Choroid plexus epithelial cell (primary cell): ENCODE data around the gene MYO1D.
A peak's percentile ranks its signal among the peaks of the same experiment; 100 is the strongest.

Experiments used
- DNase-seq: peaks from one replicate; pipeline ENCODE4 v3.0.0-alpha.2; 2010; ENCODE audit warnings: low read depth
- H3K4me3 ChIP-seq: 2 replicates; pipeline ENCODE4 v1.5.1; 2011; ENCODE audit warnings: low read depth, mild to moderate bottlenecking, control low read depth, low read length, moderate library complexity
- CTCF ChIP-seq: conservative IDR thresholded peaks from 2 replicates; pipeline ENCODE4 v1.5.1; 2011; ENCODE audit warnings: low read depth, mild to moderate bottlenecking, control low read depth, inconsistent platforms, low read length, moderate library complexity

MYO1D gene

DNA sequence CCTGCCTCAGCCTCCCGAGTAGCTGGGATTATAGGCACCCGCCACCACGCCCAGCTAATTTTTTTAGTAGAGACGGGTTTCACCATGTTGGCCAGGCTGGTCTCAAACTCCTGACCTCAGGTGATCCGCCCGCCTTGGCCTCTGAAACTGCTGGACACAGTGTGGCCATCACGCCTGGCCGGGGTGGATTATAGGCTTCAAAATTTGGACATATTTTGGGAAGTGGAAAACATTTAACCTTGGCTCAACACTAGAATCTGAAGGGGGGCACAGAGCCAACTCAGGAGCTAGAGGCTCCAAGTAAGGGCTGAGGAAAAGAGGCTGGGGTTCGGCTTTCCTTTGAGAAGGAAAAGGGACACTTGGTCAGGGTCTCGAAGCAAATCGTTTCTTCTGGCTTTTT, 392.3 kb downstream of the MYO1D start:
- no peak overlapping the region for H3K4me3 ChIP-seq
- no peak for TF ChIP-seq CTCF
- DNase-seq, result no peak

- no peak overlapping the region for H3K4me3 ChIP-seq
- TF ChIP-seq CTCF, result no peak
- DNase-seq, result no peak
Observed at GRCh38 chr17:32484041-32484461, 392.9 kb downstream of the MYO1D start.

GRCh38 chr17:32483451-32484019, 393.4 kb downstream of the MYO1D start:
- H3K4me3 ChIP-seq, result peak overlapping the region; percentile 3
- peak; percentile 97 for DNase-seq

GRCh38 chr17:32482568-32483320, 394.2 kb downstream of the MYO1D start:
- H3K4me3 ChIP-seq, result no peak overlapping the region
- no peak for TF ChIP-seq CTCF
- peak; percentile 46 for DNase-seq

More at GRCh38 chr17:32483451-32484019, 393.4 kb downstream of the MYO1D start:
- peak; percentile 82 for TF ChIP-seq CTCF

DNA sequence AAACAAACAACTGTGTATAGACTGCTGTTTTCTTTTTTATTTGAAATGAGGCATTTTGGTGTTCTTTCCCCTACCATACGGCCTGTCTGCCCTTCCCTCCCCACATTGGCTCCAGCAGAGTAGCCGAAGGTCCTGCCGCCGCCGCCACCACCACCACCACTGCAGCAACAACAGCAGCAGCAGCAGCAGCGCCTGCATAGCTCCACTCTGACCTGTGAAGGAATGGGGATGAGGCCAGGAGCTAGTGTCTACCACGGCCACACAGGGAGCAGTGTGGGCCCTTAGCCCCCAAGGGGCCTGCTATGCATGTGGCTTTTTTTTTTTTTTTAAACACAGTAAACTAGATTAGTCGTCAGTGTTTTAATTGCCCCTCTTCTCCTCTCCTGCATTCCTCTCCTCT, 395.7 kb downstream of the MYO1D start:
- no peak for TF ChIP-seq CTCF
- H3K4me3 ChIP-seq, result no peak overlapping the region
- DNase-seq, result no peak

DNA sequence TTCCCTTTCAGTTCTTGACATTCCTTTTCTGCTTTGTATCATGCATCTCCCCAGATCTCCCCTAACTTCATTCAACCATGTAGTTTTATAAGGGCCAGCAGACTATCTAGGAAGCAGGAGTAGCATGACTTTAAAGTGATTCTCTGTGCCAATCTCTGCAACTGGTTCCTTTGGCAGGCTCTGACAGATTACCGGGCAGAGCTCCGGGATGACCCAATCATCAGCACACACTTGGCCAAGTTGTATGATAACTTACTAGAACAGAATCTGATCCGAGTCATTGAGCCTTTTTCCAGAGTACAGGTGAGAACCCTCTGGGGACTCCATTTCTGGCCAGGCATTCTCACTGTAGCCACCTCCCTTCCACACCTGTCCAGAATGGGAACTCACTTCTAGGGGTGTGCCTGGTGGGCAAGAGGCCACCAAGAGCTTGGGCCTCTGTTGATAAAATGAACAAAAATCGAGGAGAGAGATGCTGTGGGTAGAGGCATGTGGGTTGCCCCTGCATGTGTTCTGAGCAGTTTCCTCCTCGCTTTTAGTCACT, 397.8 kb downstream of the MYO1D start:
- DNase-seq, result no peak
- no peak for TF ChIP-seq CTCF
- H3K4me3 ChIP-seq, result no peak overlapping the region

DNA sequence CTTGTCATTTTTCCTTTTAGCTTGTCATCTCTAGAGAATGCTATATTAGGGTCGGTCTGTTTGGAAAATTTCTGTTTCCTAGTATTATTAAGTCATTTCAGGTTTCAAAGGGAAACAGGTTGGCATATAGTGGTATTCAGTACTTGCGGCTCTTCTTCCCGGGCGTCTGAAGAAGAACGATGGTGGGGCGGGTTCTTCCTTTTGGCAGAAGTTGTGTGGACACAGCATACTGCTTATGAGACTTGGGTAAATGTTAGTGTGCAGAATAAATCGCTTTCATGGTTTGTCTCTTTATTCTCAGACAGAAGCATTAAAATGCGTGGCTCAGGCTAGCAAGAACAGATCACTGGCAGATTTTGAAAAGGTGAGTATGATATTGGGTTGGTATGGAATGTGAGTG, 399.7 kb downstream of the MYO1D start:
- no peak overlapping the region for H3K4me3 ChIP-seq
- no peak for TF ChIP-seq CTCF
- no peak for DNase-seq
